ENCODE measurements around the gene MAN1A1. TPM values are rescaled to one million over a fixed set of nuclear protein-coding genes. Genes with fewer than 3 reads are reported as not detected.
"Not testable (repeated sequence)": the region's sequence is repeated elsewhere in the genome, so short reads cannot be mapped to it uniquely, and the experiment has no call there.

Gene MAN1A1
- total RNA-seq, 1 donor from 2014 or later: 269 TPM

DNA sequence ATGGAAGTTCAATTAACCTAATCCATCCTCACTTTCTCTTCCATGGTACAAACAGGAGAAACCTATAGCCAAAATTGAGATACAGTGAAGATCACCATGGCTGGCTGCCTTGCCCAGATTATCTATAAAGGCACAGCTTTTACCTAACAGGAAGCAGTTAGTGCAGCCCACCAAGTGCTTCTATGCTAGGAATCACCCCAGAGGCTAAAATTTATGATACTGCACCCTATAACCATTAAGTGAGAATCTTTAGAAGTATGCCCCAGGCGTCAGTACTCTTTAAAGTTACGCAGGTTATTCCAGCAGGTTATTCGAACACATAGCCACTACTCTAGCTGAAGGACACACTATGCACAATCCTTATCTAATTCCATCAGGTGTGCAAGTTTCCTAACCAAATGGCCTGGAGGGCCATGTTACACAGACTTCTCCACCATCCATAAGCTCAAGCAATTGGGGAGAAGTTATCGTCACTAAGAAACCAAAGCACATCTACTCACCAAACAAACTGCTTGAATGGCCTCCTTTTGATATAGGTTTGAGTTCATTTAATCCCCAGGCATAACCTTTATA, 43.1 kb downstream of the MAN1A1 start:
- DNase-seq (ENCODE audit: low read depth in 2 of 2): no peak

DNA sequence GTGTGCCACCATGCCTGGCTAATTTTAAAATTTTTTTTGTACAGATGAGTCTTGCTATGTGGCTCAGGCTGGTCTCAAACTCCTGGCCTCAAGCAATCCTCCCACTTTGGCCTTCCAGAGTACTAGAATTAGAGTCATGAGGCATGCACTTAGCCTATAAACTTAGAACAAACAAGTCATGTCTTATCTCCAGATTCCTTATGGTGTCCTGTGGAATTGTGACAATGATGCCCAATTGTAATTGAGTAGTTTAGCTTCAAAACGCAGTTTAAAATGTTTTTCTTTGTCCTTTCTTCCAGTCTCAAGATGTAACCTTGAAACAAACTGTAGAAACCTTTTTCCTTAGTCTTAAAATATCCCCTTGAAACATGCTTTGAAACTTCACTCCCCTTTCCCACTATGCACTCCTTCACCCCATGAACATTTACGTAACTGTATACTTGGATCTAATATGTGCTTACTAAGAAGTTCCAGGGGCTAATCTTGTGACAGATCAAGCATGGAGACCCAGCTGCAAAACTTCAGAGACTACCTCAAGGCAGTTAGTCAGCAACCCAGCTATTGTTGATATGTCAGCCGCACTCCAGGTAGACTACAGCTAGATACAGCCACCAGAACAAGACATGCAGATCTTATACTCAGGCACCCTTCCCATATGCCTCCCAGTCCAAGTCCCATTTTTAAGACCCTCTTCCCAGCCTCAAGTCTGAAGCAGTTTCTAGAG, 46.2 kb downstream of the MAN1A1 start:
- no peak for DNase-seq (ENCODE audit: low read depth in 2 of 2)

DNA sequence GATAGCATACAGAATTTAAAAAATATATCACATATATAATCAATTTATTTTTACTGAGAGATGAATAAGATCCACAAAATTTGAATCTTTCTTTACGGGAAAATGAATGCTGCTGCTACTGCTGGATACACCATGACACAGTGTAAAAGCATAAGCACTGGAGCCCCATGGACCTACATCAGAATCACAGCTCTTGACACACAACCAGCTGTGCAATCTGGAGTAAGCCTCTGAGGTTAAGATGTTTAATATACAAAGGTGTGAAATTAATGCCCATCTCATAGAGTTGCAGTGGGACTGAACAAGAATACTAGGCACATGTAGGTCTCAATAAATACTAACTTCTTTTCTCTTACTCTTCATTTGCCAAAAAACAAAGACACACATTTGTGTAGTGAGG, 48.1 kb downstream of the MAN1A1 start:
- DNase-seq (ENCODE audit: low read depth in 2 of 2): no peak

DNA sequence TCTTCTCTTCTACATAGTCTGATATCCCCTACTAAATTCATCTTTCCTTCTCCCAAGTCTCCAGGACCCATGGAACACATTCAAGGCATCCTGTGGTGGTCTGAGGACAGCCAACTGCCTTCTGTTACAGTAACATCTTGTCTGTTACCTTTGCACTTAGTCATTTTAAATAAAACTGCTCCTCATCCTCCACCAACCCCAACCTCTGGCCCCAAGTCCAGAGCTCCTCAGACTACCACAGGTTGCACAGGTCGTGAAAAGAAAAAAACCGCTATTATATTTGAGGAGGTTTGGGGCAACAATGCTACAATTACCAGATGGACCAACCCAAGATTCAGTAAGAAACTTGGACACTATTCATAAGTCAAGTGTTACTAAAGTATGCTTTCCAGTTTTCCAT, 49.9 kb downstream of the MAN1A1 start:
- DNase-seq (ENCODE audit: low read depth in 2 of 2): no peak

DNA sequence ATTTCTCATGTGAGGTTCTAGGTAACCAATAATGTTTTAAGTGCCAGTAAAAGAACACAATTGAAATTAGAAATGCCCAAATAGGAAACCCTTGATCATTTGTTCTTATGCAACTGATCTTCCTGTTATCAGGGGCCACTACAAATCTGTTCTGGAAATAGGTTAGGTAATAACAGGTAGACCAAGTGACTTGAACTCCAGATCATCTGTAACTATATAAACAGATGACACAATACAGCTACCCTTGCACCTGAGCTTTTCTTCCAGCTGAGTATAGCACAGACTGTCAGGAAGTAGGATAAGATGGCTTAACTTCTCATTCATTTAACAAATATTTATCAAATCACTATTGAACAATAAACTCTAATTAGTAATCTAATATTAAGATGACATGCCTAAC, 52.5 kb downstream of the MAN1A1 start:
- no peak for DNase-seq (ENCODE audit: low read depth in 2 of 2)

DNA sequence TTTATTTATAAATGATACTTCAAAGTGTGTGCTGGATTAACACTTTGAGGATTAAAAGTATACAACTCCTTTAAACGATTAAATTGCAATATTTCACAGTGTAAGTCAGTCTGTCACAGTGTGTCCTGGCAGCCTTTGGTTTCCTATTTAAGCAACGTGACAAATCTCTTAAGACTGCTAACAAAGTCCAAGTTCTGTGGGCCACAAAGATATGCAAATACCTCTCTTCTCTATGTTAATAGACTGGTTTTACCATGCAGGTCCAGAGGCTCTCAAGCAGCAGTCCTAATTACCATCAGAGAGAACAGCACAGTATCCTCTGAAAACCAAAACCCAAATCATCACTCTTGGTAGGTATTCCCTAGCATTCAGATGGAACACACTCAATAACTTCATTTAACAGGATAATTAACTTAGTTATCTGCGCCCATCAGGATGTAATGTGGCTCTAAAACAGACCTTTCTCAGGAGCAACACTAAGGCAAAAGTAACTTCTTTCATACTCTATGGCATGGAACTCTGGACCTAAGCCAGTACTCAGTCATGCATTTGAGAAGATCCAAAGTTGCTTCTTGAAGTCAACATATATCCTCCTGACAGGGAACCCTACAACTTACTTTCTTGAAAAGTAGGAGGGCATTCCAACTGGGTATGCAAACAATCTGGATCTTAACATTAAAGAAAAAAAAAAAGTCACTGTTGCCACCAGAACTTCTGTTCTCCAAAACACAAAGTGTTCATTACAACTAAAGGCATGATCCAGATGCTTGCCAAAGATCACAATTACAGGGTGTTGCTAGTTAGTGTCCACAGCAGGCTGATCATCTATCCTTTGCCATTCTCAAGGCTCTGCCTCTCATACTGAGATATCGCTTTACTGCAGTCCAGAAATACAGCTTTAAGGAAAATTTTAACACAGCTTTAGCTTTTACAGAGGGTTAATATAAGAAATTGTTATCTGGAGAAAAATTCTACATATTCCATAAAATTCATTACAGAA, 53.2 kb downstream of the MAN1A1 start:
- no peak for DNase-seq (ENCODE audit: low read depth in 2 of 2)

DNA sequence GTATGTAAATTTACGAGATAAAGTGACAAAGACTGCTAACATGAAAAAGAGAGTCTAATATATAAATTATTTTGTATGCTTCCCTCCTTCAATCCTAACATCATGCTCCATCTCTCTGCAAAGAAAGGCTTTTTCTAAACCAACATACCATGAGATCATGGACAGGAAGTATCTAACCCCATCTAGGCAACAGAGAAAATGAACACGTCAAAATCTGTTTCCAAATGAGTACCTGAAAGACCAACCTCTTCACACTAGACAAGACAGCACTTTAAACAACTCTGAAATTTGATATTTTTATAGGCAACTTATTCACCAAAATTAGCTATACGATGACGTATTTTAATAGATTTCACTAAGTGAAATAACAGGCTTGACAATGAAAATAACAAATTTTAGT, 54.6 kb downstream of the MAN1A1 start:
- DNase-seq (ENCODE audit: low read depth in 2 of 2): no peak

DNA sequence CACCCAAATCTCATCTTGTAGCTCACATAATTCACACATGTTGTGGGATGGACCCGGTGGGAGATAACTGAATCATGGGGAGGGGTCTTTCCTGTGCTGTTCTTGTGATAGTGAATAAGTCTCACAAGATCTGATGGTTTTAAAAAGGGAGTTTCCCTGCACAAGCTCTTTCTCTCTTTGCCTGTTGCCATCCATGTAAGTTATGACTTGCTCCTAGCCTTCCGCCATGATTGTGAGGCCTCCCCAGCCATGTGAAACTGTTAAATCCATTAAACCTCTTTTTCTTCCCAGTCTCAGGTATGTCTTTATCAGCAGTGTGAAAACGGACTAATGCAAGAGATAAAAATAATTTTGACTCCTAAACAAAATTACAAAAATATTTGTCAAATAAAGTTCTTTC, 58.5 kb downstream of the MAN1A1 start:
- DNase-seq (ENCODE audit: low read depth in 2 of 2): not testable (repeated sequence)

DNA sequence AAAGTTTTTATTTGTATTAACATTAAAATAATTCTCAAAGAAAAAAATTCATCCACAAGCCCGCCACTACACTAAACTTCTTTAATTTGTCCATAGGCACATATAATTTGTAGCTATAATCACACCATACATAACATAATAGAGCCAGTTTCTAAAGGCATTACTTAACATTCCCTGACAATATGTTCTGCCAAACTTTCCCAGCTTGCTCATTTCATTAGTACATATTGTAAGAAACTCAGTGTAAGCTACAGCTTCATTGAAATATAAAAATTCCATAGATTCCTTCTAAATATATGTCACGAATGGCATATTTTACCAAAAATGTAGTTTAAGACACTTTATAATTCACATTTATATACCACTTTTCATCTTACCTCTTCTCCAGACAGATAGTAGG, 59.3 kb downstream of the MAN1A1 start:
- DNase-seq (ENCODE audit: low read depth in 2 of 2): no peak

DNA sequence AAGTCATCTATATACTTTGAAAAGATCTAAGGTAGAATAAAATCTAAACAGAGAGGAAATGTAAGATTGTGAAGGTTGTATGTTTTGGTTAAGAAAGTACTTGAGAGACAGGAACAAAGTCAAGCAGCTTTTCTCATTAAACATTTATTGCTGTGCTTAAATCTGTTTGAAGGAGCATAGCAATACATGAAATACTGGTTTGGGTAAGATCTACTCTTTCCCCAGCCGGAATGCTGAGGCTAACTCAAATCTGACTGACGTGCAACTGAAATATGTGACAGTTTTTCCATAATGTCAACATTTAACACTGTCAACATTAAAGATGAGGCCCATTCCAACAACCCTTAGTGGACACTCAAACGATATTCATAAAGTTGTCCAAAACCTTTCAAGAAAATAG, 59.9 kb downstream of the MAN1A1 start:
- no peak for DNase-seq (ENCODE audit: low read depth in 2 of 2)

DNA sequence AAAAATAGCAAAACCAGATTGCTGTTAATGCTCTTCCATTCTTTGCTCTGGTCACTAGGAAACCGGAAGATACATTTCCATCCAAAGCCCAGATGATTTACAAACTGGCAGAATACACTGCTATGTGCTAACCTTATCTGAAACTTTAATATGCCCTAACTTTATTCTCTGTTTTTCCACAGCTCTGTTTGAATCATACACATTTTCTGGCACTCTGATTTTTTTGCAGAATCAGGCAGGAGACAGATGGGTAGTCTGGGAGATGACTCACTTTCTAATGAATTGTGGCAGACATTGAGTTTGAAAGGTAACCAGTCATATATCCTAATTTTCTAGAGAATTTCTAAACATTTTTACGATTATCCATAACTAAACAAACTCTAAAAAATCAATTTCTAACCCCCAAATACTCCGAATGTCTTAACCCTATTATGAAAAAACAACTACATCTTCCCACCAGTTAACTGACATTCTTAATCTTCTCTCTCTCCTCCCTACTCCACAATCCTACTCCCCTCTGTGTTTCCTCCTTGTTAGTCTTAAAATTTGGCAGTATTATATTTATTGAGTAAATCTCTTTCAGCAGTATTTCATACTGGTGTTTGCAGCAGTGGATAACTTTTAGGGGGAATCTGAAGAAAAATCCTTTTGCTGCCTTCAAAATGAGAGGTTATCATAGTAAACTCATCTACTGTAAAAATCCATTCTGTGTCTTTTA, 63.5 kb downstream of the MAN1A1 start:
- DNase-seq (ENCODE audit: low read depth in 2 of 2): peak; percentile 2 to 55

DNA sequence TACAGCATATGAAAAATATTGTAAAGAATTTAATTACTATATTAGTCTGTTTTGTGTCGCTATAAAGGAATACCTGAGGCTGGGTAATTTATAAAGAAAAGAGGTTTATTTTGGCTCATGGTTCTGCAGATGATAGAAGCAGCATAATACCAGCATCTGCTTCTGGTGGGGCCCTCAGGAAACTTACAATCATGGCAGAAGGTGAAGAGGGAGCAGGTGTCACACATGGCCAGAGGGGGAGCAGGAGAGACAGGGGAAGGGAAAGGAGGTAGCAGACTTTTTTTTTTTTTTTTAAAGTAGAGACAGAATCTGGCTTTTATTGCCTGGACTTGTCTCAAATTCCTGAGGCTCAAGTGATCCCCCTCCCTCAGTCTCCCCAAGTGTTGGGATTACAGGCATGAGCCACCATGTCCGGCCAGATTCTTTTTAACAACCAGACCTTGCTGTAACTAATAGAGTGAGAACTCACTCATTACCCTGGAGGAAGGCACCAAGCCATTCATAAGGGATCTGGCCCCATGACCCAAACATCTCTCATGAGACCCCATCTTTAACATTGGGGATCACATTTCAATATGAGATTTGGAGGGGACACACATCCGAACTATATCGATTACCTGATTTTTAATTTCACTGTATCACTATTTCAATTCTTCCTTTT, 64.6 kb downstream of the MAN1A1 start:
- DNase-seq (ENCODE audit: low read depth in 2 of 2): peak; percentile 6 to 11

DNA sequence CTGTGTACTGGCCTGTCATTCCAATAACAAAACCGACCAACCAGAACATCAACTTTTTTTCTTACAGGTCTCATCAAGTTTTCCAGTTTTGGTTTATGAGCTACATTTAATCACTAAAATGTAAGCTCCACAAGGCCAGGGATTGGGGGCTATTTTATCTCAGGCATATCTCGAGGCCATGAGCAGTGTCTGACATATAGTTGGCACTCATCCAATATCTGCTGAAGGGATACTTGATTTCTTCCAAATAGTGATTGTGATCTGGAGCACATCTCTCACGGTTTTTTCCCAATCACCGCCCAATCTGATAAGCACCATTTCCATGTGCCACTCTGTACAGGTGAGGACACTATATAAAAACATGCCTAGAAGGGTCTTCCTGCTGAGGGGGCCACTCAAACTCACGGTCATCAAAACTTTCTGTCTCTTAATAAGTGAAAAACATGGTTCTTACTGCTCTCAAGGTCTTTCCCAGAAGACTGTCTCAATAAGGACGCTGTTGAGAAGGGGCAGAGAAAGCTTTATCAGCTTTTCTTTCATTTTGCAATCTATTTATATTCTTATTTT, 65.5 kb downstream of the MAN1A1 start:
- no peak for DNase-seq (ENCODE audit: low read depth in 2 of 2)

DNA sequence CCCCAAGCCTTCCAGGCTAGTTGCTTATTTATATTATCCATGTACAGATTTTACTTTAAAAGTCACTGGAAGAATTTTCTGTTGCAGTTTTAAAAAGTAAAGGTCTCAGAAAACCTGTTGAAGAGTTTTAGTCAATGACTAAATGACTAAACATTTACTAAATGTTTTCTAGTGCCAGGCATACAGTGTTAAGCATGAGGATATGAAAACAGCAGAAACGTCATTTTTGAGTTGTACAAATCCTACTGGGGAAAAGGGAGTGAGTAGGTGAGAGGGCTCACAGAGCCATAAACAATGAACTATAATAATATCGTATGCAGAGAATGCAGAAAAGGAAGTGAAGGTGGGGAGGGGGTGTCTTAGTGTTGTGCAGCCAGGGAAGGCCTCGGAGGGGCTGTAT, 66.3 kb downstream of the MAN1A1 start:
- DNase-seq (ENCODE audit: low read depth in 2 of 2): peak in 1 of 2 donors; percentile 9

DNA sequence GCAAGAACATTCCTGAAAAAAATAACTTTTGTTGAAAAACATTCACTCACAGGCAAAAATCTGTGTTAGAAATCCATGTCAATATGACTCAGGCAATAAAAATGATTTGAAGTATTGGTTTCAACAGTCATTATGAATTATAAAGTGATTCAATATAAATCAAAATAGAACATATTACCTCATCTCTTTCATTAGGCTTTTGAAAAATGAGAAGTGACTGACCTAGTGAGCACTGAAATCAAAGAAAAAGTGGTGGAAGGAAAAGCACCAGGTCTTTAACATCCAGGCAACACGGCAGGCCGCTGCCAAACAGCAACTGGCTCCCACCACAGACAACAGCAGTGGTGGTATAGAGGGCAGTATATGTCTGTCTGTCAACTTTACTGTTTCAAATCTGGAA, 68.9 kb downstream of the MAN1A1 start:
- DNase-seq (ENCODE audit: low read depth in 2 of 2): no peak

DNA sequence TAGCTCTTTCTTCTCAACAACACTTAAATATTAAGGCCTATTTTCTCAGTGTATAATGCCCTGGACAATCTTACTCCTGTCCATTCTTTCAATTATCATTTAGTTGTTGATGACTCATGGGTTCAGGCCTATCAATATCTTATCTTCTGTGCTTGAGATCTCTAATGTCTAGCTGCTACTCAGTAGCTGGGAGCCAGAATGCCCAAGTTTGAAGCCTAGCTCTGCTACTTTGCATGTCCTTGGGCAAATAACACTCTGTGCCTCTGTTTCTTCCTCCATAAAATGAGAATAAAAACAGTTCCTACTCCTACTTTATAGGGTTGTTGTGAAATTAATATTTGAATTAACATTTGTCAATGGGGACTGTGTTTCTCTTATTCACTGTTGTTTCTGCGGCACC, 69.5 kb downstream of the MAN1A1 start:
- no peak for DNase-seq (ENCODE audit: low read depth in 2 of 2)

DNA sequence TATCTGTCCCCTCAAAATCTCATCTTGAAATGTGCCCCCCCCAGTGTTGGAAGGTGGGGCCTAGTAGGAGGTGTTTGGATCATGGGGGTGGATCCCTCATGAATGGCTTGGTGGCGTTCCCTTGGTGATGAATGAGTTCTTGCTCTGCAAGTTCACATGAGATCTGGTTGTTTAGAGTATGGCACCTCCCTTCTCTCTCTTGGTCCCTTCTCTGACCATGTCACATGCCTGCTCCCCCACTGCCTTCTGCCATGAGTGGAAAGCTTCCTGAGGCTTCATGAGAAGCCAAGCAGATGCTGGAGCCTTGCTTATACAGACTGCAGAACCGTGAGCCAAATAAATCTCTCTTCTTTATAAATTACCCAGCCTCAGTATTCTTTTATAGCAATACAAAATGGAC, 70.9 kb downstream of the MAN1A1 start:
- no peak for DNase-seq (ENCODE audit: low read depth in 2 of 2)

DNA sequence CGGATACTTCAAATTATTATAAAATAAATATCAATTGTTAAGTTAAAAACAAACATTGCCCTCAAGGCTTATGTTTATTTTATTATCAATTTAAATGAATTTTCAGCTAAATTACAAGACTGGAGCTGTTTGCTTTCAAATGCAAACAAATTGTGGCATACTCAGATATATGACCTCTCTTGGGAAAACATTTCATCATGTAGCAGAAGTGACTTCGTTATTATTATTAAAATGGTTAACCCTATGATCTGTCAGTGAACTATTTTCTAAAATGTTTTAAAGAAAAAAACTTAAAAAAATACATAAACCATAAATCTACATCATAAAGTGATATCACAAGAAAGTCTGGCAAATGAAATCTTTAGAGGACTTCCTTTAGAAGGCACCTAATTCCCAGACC, 72.5 kb downstream of the MAN1A1 start:
- DNase-seq (ENCODE audit: low read depth in 2 of 2): no peak

DNA sequence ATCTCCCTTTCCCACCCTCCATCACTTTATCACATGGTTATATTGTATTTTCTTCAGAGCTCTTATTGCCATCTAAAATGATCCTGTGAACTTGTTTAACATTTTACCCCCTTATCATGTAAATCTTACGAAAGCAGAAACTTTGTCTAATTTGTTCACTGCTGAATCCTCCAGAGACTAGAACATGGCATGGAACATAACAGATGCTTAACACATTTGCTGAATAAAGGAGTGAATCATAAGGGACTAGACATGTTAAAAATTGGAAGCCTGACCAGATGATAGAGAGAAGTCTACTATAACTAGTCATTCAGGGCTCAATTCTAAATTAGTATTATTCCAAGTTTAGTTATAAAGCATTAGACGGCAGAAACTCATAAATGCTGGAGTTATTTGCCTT, 73.3 kb downstream of the MAN1A1 start:
- DNase-seq (ENCODE audit: low read depth in 2 of 2): no peak

DNA sequence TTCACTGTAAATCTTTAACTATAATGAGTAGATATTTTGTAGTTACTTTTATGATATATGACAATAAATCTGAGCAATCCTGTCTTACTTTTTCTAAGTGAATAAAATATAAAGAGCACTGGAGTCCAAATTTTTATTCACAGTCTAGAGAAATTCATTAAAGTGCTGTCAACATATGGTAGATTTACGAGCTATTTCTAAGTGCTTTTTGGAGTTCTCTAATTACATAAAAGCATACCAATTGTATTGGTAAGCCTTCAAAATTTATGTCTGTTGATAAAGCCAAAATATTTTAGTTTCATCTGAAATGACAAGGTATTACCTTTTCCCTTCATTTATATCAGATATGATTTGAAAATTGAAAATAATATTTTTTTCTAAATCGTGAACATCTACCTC, 75.4 kb downstream of the MAN1A1 start:
- no peak for DNase-seq (ENCODE audit: low read depth in 2 of 2)

All from lung microvascular endothelial cell (primary cell).